ENCODE data around the gene ZNF75A.

GRCh38 chr16:3262517-3262916, 42.8 kb upstream of the ZNF75A start:
- no peak for TF ChIP-seq CTCF (IDR thresholded peaks at IDR 0.05)
- no peak for TF ChIP-seq POLR2A (IDR thresholded peaks at IDR 0.05)
- TF ChIP-seq POLR2AphosphoS5 (IDR thresholded peaks at IDR 0.05), result no peak
